Fibroblast of the aortic adventitia (primary cell): ENCODE results near the gene ABI3. TPM values are rescaled to one million over a fixed set of nuclear protein-coding genes. Genes with fewer than 3 reads are reported as not detected.
"Not testable (repeated sequence)": the region's sequence is repeated elsewhere in the genome, so short reads cannot be mapped to it uniquely, and the experiment has no call there.

Experiments used
- DNase-seq: peaks from one replicate; pipeline ENCODE4 v3.0.0-alpha.2; 2010; ENCODE audit warnings: low read depth
- H3K4me3 ChIP-seq: 2 replicates; pipeline ENCODE4 v1.5.1; 2011; ENCODE audit warnings: low read depth, mild to moderate bottlenecking, control low read depth, low read length, moderate library complexity
- total RNA-seq: library from RNA; depleted of rRNA; stranded (reverse); fragments of >200 nt; gene quantifications from 2 replicates; pipeline ENCODE4 v1.2.3, GENCODE V29; 2012; ENCODE audit warnings: low replicate concordance
- TF ChIP-seq, protein P1 (sequence below): IDR thresholded peaks from 2 replicates; pipeline ENCODE4 v1.5.1; 2011; ENCODE audit warnings: mild to moderate bottlenecking, low read length, control low read depth, inconsistent platforms; ENCODE audit not compliant: insufficient read depth

ABI3 gene
- total RNA-seq, 1 donor = 0.18 TPM

DNA sequence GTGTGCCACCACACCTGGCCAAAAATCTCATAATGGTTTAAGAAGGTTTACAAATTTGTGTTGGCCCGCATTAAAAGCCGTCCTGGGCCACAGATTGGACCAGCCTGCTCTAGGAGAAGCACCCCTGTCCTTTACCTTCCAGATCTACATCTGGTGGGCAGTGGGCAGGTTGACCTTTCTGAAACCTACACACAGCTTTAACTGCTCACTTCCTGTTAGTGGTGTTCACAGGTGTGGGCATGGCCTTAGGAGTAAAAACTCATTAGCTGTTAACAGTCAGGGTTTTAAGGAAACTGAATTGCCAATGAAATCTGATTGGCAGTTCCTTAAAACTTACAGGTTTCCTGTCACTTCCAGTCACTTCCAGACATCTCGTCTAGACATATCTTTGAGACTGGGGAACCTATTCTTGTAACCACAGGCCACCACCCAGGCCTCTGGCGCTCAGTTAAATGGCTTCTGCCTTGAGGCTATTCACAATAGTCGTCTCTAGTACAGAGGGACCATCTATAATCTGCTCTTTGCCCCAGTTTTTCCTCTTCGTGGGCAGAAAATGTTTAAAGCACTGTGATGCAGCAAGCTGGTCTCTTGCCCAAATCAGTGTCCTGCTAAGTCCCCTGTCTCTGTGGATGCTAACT lies 29.4 kb upstream of the ABI3 start:
- H3K4me3 ChIP-seq = no peak overlapping the region
- DNase-seq = no peak
- TF ChIP-seq, protein P1, sequence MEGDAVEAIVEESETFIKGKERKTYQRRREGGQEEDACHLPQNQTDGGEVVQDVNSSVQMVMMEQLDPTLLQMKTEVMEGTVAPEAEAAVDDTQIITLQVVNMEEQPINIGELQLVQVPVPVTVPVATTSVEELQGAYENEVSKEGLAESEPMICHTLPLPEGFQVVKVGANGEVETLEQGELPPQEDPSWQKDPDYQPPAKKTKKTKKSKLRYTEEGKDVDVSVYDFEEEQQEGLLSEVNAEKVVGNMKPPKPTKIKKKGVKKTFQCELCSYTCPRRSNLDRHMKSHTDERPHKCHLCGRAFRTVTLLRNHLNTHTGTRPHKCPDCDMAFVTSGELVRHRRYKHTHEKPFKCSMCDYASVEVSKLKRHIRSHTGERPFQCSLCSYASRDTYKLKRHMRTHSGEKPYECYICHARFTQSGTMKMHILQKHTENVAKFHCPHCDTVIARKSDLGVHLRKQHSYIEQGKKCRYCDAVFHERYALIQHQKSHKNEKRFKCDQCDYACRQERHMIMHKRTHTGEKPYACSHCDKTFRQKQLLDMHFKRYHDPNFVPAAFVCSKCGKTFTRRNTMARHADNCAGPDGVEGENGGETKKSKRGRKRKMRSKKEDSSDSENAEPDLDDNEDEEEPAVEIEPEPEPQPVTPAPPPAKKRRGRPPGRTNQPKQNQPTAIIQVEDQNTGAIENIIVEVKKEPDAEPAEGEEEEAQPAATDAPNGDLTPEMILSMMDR = no peak

DNA sequence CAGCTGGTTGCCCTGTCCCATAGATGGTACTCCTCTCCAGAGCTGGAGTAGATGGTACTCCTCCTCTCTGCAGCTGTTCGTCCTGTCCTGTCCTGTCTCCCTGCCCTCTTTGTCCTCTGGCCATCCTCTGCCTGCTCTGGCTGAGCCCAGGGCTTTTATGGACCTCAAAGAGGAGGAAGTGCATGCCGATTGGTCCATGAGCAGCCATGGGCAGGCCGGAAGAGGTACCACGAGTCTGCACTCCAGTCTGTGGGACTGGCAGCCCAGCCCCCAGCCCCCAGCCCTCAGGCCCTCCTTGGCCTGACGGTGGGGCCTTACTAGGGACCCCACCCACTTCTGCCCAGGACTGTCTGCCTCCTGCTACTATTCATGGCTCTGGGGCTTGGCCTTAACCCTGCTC lies 27.2 kb upstream of the ABI3 start:
- TF ChIP-seq, protein P1 = no peak
- DNase-seq = no peak
- no peak overlapping the region for H3K4me3 ChIP-seq

DNA sequence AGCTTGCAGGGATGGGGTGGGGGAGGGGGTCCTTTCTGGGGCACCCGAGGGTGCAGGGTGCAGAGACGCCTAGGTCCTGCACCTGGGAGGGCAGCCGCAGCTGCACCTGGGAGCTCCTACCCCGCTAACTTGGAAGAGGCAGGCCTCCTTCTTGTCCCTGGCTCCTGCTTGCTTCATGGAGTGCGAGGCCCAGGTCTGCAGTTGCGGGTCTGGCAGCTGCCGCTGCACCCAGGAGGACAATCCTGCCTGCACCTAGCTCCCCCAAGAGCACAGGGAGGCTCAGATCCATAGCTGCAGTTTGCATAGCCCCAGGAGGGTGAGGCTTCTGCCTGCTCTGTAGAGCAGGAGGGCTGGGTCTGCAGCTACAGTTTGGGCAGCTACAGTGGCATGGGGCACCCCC lies 26.7 kb upstream of the ABI3 start:
- no peak overlapping the region for H3K4me3 ChIP-seq
- TF ChIP-seq, protein P1 = no peak
- DNase-seq = no peak

DNA sequence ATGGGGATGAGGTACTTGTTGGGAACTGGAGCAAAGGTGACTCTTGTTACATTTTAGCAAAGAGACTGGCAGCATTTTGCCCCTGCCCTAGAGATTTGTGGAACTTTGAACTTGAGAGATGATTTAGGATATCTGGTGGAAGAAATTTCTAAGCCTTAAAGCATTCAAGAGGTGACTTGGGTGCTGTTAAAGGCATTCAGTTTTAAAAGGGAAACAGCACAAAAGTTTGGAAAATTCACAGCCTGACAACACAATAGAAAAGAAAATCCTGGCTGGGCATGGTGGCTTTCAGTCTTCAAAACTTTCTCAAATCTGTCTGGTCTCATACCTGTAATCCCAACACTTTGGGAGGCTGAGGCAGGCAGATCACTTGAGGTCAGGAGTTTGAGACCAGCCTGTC lies 26.0 kb upstream of the ABI3 start:
- not testable (repeated sequence) for DNase-seq, H3K4me3 ChIP-seq

DNA sequence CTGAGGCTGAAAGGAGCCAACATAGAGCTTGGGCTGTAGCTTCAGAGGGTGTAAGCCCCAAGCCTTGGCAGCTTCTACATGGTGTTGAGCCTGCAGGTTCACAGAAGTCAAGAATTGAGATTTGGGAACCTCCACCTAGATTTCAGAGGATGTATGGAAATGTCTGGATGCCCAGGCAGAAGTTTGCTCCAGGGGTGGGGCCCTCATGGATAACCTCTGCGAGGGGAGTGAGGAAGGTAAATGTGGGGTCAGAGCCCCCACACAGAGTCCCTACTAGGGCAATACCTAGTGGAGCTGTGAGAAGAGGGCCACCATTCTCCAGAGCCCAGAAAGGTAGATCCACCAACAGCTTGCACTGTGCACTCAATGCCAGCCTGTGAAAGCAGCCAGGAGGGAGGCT lies 25.1 kb upstream of the ABI3 start:
- DNase-seq, H3K4me3 ChIP-seq: not testable (repeated sequence)

DNA sequence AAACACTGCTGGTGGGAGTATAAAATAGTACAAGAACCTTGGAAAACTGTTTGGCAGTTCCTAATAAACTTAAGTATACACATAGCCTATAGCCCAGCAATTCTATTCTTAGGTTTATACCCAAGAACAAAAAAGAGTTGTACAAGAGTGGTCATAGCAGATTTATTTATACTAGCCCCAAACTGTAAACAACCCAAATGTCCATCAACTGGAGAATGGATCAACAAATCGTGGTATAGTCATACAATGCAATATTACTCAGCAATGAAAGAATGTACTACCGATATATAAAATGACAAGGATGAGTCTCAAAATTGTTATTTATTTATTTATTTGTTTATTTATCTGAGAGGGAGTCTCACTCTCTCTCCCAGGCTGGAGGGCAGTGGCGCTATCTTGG lies 23.2 kb upstream of the ABI3 start:
- TF ChIP-seq, protein P1 = no peak
- H3K4me3 ChIP-seq = no peak overlapping the region
- DNase-seq = no peak

DNA sequence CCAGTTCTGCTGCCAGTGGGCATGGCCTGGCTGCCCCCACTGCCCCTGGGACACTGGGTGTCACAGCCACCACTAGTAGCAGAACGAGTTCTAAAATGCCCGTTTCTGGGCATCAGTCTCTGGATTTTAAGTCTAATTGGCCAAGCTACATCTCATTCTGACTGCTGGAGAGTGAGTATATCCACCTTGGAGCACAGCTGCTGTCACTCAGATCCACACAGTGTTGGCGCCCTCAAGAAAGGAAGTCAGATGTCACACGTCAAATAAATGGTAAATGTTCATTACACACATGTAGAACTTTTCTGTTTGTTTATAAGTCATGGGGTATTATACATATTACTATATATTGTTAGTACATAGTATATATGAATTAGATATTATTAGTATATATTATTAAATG lies 19.6 kb upstream of the ABI3 start:
- TF ChIP-seq, protein P1 = no peak
- H3K4me3 ChIP-seq = no peak overlapping the region

DNA sequence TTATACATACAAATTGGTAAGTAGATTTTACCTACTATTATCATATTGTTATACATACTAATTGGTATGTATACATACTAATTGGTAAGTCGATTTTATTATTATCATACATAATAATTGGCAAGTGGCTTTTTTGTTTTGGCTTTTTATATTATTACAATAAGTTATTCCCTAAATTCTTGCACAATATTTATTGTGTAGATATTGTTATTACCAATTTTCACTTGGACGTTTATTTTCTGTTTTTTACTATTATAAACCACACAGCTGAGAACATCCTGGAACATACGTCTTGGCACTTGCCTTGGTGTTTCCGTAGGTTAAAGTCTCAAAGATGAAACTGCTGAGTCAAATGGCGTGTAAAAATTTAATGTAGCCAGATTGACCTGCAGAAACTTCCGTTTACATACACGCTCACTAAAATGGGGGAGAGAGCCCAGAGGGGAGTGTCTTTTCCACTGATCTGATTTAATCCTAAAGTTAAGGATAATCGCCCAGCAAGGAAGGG lies 19.0 kb upstream of the ABI3 start:
- peak overlapping the region; percentile 79 for H3K4me3 ChIP-seq
- DNase-seq = no peak
- TF ChIP-seq, protein P1 = no peak

More for the DNA sequence above, 19.6 kb upstream of the ABI3 start:
- no peak for DNase-seq
